Activated T-cell treated with anti-CD3 and anti-CD28 coated beads, Interleukin-2, amount 50 U/mL, for 1 hour (primary cell): ENCODE data around the gene TTC22.
A peak's percentile ranks its signal among the peaks of the same experiment; 100 is the strongest.

ENCODE experiments used
- DNase-seq: peaks from one replicate; pipeline ENCODE4 v3.0.0-alpha.2; 2020

TTC22 gene

DNA sequence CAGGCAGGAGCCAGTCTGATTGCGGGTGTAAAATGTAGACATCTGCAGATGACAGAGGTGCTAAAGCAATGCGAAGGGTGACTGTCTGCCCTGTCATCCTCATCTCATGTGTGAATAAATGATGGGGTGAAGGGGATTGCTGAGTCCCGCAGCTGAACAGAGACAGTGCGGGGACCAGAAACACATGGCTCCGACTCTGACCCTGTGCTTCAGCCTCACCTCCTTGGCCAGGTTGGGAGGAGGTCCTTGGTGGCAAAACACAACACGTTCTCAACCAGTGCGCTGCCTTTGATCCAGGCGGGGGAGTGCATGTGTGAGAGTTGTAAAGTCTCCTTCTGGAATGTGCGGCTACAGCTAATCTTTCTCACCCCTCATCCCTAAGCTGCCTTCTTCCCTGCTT, 32.0 kb upstream of the TTC22 start:
- DNase-seq = no peak

DNA sequence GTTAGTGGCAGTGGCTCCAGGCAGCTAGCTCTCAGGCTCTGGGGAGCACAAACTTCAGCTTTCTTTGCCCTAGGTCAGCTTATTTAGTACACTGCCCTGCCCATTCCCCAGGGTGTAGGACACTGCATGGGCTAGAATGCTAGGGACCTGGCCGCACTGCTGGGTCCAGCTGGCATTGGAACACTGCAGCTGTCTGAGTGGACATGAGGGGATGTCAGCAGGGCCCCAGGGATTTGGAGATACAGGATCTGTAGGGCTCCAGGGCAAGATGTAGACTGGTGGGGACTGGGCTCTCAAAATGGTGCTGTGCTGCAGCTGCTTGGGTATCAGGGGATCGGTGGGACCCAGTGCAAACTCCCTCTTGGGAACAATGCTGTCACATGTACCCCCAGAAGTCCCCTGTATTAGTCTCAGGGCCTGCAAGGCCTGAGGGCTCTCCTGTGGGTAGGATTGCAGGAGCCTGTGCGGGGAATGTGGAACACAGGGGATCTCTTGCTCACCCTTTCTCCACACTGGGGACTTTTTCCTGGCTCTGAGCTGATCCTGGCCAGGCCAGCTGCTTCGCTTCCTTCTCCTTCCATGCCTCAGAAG, 25.2 kb upstream of the TTC22 start:
- DNase-seq = no peak

DNA sequence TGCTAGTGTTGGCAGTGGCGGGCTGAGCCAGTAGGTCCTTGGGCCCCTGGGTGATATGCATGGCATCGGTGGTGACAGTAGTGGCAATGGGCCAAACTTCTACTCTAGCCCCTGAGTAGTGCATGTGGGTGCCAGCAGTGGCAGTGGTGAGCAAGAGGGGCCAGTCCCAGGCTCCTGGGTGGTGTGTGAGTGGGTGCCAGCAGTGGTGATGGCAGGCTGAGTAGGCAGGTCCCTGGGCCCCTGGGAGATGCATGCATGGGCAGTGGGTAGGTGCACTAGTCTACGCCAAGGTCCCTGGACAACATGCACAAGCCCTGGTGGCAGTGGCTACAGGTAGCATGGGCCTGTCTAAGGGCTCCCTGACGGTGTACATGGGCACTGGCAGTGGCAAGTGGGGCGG, 24.6 kb upstream of the TTC22 start:
- DNase-seq = no peak

DNA sequence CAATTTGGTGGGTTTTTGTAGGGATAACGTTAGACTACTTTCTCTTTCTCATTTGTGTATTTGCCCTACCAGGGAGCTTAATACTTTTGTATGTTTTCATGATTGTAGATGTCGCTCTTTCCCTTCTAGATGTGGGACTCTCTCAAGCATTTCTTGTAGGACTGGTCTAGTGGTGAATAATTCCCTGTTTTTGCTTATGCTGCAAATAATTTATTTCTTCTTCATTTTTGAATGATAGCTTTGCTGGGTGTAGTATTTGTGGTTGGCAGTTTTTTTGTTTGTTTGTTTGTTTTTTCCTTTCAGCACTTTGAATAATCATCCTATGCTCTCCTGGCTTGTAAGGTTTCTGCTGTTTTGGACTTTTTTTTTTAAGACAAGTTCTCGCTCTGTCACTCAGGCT, 22.5 kb upstream of the TTC22 start:
- no peak for DNase-seq

DNA sequence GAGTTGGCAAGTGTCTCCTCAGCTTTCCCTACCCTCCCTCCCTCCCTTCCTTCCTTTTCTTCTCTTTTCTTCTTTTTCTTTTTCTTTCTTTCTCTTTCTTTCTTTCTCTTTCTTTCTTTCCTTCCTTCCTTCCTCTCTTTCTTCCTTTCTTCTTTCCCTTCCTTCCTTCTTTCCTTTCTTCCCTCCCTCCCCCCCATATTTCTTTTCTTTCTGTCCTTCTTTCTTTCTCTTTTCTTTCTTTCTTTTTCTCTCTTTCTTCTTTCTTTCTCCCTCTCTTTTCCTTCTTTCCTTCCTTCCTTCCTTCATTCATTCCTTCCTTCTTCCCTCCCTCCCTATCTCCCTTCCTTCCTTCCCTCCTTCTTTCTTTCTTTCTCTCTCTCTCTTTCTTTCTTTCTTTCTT, 18.6 kb upstream of the TTC22 start:
- no peak for DNase-seq

DNA sequence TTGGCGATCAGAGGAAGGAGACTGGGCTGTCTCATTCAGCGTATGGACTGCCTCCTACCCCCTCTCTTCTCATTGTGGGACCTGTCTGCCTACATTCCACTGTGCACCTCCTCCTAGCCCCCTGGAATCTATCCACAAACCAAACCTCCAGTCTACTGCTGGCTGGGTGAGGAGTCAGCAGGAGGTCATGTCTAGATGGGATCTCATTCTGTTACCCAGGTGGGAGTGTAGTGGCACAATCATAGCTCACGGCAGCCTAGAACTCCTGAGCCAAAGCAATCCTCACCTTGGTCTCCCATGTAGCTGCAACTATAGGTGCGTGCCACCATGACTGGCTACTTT, 18.0 kb upstream of the TTC22 start:
- DNase-seq = no peak

DNA sequence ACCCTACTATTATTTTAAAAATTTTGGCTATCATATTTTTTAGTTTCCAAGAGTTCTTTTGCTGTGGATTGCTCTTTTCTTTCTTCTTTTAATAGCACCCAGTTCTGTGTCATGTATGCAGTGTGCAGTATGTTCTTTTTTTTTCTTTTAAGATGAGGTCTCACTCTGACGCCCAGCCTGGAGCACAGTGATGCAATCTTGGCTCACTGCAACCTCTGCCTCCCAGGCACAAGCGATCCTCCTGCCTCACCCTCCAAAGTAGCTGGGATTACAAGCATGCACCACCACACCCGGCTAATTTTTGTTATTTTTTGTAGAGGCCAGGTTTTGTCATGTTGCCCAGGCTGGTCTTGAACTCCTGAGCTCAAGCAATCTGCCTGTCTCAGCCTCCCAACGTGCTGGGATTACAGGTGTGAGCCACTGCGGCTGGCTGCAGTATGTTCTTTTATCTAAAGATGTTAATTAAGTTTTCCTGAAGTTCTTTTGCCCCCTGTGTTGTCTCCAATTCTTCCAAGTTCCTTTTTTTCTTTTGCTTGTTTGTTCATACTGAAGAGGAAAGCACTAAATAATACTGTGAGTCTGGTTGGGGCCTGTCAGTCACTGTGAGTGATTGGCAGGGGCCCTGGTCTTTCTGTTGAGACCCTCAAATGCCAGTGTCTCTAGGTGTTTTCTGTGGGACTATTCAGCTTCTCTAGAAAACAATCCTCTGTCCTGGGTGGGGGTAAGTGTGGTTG, 17.5 kb upstream of the TTC22 start:
- no peak for DNase-seq

DNA sequence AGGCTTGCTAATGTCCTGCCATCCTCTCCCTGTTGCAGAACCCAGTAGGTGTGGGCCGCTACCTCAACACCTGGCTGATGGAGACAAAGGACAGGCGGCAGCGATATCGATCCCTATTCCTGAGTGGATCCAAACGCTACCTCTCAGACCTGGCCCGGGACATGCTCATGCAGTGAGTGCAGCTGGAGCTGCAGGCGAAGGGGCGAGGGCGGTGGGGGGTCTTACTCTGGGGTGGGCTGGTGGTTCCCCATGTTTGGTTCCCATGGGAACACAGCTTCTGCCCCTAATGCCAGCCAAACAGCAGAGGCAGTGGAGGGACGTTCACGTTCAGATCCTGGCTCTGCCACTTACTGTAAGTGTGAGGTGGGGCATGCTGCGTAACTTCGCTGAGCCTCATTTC, 15.8 kb upstream of the TTC22 start:
- DNase-seq = no peak

DNA sequence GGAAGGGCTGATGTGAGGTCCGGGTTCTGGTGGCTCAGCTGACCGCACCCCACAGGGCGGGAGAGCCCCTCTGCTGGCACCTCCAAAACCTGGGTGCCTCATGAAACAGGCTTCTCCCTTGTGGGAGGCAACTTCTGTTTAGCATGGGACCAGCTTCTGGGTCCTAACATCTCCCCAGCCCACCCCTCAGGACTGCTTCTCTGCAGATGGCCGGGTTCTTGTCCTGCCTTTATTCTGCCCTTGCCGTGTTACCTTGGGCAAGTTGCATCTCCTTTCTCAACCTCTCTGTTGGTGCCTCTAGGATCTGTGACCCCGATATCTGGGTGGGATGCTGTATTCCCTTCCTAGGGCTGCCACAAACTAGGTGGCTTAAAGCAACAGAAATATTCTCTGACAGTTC, 15.0 kb upstream of the TTC22 start:
- DNase-seq = no peak

DNA sequence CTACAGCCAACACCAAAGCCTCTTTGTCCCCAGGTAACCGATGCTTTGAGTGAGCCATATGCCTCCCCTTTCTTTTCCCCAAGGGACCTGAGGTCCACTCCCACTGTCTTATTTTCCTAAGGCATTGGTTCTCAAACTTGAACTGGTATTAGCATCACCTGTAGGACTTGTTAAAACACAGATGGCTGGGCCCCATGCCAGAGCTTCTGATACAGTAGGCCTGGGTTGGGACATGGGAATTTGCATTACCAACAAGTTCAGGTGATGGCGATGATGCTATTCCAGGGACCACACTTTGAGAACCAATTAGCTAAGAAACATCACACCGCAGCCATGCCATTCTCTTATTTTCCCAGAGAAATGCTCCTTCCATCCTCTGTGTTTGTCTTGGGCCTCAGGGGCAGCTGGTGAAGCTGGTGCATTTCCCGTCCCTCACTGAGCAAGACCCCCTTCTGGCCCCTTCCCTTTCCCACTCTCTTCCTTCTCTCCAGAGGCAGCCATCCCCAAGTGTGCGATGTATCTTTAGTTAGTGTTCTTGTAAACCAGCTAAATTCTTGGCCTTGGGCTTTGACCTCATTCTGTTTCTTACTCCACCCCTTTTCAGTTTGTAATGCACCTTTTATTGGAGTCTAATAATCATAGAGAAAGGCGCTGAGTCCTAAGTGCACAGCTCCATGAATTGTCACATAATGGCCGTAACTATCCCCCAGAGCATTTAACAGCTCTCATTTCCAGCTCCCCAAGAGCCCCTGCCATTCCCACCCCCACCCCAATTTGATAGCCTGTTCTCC, 14.2 kb upstream of the TTC22 start:
- DNase-seq = no peak

DNA sequence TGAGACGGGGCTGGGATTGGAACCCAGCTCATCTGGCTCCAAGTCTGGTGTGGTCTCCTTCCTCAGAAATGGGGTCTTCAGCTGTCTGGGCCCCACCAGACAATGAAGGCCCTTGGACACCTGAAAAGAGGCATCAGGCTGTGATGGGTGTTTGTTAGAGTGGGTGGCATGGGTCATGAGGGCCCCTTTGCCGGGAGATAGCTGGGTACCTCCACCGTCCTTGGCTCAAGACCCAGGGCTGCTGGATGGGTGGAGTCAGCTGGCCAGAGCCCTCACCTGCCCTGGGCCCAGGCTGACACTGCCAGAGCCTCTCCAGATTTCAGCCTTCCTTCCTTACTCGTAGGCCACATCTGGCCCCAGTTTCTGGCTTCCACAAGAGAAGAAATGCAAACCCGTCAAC, 13.4 kb upstream of the TTC22 start:
- no peak for DNase-seq

DNA sequence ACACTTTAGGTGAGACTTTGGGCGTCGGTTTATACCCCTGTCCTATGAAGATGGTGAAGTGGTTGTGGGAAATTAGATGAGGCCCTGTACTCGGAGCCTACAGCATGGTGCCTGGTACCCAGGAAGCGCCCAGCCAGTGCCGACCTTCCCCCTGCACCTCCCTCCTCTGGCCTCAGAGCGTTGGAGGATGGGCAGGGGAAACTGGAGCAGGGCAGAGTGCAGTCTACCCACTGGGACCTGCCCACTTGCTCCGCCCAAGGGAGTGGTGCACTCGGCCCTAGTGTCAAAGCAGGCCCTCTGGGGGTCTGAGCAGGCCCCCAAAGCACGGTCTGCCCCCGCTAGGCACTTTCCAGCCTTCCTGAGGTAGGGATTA, 13.0 kb upstream of the TTC22 start:
- DNase-seq = no peak

DNA sequence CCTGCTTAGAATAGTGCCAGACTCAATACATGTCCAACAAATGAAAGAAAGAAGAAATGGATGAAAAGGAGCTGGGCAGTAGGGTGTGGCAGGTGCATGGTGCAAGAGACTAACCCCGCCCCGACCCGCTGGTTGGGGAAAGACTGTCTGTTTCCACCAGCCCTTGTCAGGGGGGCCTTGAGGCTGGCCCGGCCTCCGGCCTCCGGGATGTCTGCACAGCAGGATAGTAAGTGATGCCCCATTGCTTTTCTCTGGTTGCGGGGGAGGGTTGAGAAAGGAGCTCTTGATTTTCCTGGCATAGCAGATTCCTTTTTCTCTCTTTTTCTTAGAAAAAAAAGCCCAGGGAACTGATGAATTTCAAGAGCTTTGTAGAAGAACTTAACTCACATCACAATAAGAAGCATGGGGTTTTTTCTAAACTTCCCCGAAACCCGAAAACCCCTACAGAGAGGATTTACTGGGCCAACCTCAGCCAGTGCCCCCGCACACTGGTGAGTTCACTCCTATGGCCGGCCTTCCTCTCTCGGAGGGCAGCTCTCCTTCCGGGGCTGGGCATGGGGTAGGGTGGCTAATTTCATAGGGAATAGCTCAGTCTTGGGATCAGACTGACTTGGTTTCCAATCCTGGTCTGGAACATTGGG, 12.5 kb upstream of the TTC22 start:
- no peak for DNase-seq

DNA sequence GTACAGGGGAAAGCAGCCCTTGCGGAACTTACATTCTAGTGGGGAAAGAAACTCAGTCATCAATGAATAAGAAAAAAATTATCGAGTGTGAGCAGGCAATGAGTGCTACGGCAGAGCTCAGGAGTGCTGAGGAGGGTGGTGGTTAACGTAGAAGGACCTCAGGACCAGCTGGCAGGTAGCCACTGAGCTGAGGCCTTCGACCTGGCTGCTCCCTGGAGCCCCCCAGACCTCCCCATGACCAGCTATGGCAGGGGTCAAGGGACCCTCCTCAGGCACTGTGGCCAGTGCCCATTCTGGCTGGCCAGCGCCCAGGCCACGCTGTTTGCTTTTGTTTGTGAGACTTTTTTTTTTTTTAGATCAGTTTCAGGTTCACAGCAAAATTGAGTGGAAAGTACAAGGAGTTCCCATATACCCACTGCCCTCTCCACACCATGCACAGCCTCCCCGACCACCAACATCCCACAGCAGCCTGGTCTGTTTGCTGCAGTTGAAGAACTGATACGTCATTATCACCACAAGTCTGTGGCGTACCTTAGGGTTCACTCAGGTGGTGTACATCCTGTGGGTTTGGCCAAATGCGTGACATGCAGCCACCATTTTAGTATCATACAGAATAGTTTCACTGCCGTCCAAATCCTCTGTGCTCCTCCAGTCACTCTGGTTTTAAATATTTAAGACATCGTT, 11.8 kb upstream of the TTC22 start:
- no peak for DNase-seq

DNA sequence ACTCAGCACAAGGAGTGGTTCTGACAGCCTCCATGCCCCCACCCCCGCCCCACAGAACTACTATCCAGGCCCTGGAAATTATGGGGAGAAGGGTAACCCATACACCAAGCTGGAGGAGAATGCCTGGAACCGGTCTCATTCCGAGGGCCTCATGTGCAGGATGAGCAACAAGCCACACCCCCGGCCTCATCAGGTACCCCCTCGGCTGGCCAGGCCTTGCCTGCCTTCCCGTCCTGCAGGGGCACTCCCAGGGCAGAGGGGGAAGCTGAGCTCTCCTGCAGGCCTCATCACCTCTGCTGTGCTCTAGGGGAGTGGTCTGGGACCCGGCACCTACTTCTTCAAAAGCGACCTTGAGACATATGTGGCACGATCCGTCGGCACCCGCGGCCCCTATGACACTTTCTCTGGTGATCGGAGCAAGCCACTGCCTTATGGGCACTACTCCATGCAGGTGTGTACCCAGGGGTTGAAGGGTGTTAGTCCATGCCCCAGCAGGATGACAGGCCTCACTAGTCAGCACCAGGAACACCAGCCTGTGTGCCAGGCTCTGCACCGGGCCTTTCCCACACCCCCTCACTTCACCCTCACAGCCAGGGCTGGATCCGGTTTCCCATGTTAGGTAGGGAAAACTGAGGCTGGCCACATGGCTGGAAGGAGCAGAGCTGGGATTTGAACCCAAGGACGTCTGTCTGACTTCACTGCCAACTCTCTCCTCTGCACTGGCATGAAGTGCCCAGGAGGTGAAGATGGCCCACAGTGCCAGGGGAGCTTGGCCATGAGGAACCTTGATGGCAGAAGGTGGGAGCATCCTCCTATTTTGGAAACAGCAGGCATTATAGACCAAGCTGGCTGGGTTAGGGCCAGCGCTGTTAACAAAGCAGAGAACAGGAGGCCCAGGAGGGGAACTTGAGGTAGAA, 10.9 kb upstream of the TTC22 start:
- no peak for DNase-seq

DNA sequence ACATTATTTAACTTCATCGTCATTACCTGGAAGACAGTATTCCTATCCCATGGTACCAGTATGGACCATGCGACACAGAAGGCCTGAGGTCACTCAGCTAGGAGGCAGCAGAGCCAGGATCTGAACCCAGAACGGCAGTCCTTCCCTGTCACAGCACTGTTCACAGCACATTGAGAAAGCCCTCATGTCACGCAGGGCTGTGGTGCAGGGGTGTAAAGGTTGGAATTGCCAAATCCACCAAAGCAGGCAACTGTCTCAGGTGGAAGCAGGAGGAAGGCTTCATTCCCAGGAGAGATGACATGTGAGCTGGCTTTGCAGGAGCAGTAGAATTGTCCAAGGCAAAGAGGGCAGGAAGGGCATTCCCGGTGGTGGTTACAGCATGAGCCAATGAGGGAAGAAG, 9.9 kb upstream of the TTC22 start:
- DNase-seq = no peak

DNA sequence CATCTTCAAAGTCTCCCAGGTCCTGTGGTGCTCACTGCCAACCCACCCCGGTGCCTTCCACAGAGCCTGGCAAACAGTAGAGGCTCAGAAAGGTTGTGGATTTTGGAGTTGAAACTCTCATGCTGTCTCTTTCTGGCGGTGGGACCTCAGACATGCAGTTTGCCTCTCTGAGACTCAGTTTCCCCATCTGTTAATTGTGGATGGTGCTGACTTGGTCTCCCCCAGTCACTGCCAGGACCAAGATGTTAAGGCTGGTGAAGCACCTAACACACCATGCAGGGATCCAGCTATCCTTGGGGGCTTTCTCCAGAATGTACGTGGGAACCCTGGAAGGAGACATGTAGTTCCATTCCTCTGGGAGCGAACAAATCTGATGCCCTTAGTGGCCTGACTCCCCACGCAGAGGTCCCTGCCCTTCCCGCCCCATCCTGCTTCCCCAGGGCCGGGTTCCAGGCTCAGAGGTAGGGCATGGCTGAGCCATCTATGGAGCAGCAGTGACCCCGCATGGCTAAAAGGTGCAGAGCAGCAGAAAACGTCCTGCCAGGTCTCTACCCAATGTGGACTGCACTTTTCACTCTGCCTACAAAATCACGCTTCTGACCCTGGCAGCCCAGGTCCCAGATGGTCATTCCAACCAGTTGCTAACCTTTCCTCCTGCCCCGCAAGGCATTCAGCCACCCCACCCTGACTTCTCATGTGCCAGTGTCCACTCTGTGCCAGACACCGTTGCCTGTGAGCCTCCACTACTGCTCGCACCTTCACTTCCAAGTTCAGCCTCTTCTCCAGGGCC, 9.2 kb upstream of the TTC22 start:
- peak; percentile 75 for DNase-seq

DNA sequence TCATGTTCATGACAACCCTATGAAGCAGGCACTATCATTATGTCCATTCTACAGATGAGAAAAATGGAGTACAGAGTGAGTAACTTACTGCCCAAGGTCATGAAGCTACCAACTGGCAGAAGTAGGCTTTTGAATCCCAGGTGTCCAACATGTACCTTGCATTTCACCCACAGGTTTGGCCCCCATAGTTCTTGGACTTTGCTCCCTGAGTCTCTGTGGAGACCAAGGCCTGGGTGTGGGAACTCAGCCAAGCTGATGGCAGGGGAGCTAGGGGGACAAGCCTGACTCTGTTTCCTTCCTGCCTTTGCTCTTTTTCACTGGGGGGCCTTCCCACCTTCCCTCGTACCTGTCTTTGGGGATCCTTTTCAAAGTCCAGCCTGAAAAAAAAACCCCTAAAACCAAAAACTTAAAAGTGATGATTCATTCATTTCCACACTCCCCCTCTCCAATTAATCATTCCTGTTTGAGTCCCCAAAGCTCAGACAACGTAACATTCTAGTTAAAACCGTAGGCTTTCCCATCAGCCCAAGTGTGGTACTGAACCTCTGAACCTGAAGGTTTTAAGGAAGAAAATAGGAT, 8.5 kb upstream of the TTC22 start:
- no peak for DNase-seq

DNA sequence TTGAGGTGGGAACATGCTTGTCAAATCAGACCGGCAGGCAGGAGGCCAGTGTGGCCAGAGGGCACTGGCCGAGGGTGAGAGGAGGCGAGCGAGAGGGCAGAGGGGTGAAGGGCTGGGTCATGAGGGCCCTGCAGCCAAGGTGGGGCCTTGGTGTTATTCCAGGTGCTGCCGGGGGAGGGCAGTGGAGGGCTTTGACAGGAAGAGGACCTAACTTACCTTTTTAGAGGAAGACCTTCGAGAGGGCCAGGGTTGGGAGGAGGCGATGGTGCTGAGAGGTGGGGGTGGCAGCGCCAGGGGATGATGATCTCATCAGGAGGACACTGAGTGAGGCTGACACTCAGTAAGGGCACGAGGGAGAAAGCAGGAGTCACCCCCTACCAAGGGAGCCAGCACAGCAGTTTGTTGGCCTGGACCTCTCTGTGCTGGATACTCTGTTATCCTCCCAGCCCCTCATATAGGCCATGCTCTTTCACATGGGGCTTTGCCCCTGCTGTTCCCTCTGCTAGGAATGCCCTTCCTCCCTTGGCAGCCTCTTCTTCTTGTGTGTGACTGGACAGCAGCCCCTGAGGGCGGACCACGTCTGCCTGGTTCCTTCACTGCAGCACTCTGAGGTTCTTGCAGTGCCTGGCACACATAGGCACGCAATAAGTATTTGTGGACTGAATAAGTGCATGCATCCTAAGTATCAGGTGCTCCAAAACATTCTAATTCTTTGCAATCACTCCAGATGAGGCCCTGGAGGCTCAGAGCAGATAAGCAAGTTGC, 7.5 kb upstream of the TTC22 start:
- DNase-seq = no peak

DNA sequence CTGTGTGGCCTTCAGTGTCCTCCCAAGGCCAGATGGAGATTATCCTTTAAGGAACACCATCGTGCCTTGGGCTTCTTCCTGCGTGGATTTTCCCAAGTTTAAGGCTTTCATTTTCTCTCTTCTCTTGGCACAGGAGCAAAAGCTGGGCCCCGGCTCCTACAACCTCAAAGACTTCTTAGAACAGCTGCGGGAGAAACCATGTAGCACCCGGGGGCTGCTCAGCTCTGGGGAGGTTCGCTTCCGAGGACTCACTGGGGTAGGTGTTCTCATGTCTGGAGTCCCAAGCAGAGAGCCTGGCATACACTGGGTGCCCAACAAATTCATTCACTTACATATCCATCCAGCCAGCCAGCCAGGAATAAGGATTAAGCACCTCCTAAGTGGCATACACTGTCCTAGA, 6.6 kb upstream of the TTC22 start:
- no peak for DNase-seq
